Chondrocyte (in vitro differentiated cells): ENCODE measurements around the gene VIL1. TPM values are rescaled to one million over a fixed set of nuclear protein-coding genes. Genes with fewer than 3 reads are reported as not detected.

Experiments
- DNase-seq: peaks from one replicate; pipeline ENCODE4 v3.0.0; 2021; ENCODE audit warnings: mixed read lengths, low spot score
- H3K27ac Mint-ChIP-seq: one replicate; pipeline ENCODE4 v1.8.0; 2021; ENCODE audit warnings: mild to moderate bottlenecking, moderate library complexity, mixed read lengths; ENCODE audit not compliant: unreplicated experiment
- H3K27me3 Mint-ChIP-seq: 2 replicates; pipeline ENCODE4 v1.8.0; 2021; ENCODE audit warnings: low read depth, mixed read lengths
- H3K36me3 Mint-ChIP-seq: 2 replicates; pipeline ENCODE4 v1.8.0; 2021; ENCODE audit warnings: low read depth, mixed read lengths
- H3K4me1 Mint-ChIP-seq: 2 replicates; pipeline ENCODE4 v1.8.0; 2021; ENCODE audit warnings: low read depth, mild to moderate bottlenecking, mixed read lengths
- H3K4me3 Mint-ChIP-seq: one replicate; pipeline ENCODE4 v1.8.0; 2021; ENCODE audit warnings: mild to moderate bottlenecking, moderate library complexity, mixed read lengths; ENCODE audit not compliant: unreplicated experiment
- H3K9me3 Mint-ChIP-seq: 2 replicates; pipeline ENCODE4 v1.8.0; 2021; ENCODE audit warnings: low read depth, mixed read lengths
- CTCF ChIP-seq: fragments of 200-600 bp; sonication (generic); IDR thresholded peaks from 2 replicates; pipeline ENCODE4 v1.5.0; 2021; ENCODE audit warnings: antibody characterized with exemption, mild to moderate bottlenecking, moderate library complexity
- total RNA-seq: library from RNA; stranded (reverse); gene quantifications from 3 replicates; pipeline ENCODE4 v1.2.1, GENCODE V29; 2021

Gene VIL1
- total RNA-seq, 1 donor from 2014 or later = not detected

DNA sequence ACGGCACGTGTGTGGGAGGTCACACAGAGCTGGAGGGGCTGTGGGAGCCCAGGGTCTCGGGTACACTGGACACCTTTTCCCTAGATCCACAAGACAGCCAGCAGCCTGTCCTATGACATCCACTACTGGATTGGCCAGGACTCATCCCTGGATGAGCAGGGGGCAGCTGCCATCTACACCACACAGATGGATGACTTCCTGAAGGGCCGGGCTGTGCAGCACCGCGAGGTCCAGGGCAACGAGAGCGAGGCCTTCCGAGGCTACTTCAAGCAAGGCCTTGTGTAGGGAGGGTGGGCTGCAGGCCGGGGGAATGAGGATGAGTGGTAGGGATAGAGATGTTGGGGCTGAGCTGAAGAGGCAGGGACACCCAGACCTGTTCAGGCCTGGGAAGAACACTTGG is 6.6 kb downstream of the VIL1 start:
- Mint-ChIP-seq H3K4me1 (no peaks in the 10 kb centered on the region), H3K9me3 (no peaks in the 10 kb centered on the region), H3K4me3 (no peak overlapping the region), H3K27me3 (no peaks in the 10 kb centered on the region), H3K27ac (no peak overlapping the region), H3K36me3 (no peaks in the 10 kb centered on the region)
- TF ChIP-seq CTCF = no peak
- no peak for DNase-seq

GRCh38 chr2:218427741-218428140 is 8.8 kb downstream of the VIL1 start:
- H3K27ac Mint-ChIP-seq = no peak overlapping the region
- no peaks in the 10 kb centered on the region for H3K4me1 Mint-ChIP-seq
- no peak for TF ChIP-seq CTCF
- H3K36me3 Mint-ChIP-seq = no peaks in the 10 kb centered on the region
- no peaks in the 10 kb centered on the region for H3K9me3 Mint-ChIP-seq
- H3K4me3 Mint-ChIP-seq = no peak overlapping the region
- DNase-seq = peak; percentile 81
- peaks cover 4% of the 10 kb centered on the region for H3K27me3 Mint-ChIP-seq

GRCh38 chr2:218428846-218429558 is 10.1 kb downstream of the VIL1 start:
- H3K4me1 Mint-ChIP-seq = no peaks in the 10 kb centered on the region
- peaks cover 4% of the 10 kb centered on the region for H3K27me3 Mint-ChIP-seq
- no peaks in the 10 kb centered on the region for H3K36me3 Mint-ChIP-seq
- peak; percentile 80 for DNase-seq
- no peak overlapping the region for H3K4me3 Mint-ChIP-seq
- no peak overlapping the region for H3K27ac Mint-ChIP-seq
- no peaks in the 10 kb centered on the region for H3K9me3 Mint-ChIP-seq
- TF ChIP-seq CTCF = no peak

GRCh38 chr2:218429911-218430692 is 11.2 kb downstream of the VIL1 start:
- H3K36me3 Mint-ChIP-seq = no peaks in the 10 kb centered on the region
- no peak for TF ChIP-seq CTCF
- H3K27me3 Mint-ChIP-seq = peaks cover 6% of the 10 kb centered on the region

DNA sequence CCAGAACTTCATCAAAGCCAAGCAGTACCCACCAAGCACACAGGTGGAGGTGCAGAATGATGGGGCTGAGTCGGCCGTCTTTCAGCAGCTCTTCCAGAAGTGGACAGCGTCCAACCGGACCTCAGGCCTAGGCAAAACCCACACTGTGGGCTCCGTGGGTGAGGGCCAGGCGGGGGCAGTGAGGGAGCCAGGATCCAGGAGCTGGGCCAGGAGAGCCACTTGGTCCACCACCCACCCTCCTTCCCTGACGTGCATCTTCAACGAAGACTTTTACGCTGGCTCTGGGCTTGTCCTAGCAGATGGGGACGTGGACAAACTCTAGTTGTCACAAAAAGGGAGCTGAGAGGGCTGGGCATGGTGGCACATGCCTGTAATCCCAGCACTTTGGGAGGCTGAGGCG is 11.8 kb downstream of the VIL1 start:
- Mint-ChIP-seq H3K36me3 (no peaks in the 10 kb centered on the region), H3K9me3 (no peaks in the 10 kb centered on the region), H3K4me3 (no peak overlapping the region), H3K27ac (no peak overlapping the region), H3K27me3 (peaks cover 6% of the 10 kb centered on the region), H3K4me1 (no peaks in the 10 kb centered on the region)
- DNase-seq = peak; percentile 81
- no peak for TF ChIP-seq CTCF

More at GRCh38 chr2:218429911-218430692, 11.2 kb downstream of the VIL1 start:
- no peak overlapping the region for H3K27ac Mint-ChIP-seq
- H3K9me3 Mint-ChIP-seq = no peaks in the 10 kb centered on the region
- H3K4me1 Mint-ChIP-seq = no peaks in the 10 kb centered on the region
- no peak overlapping the region for H3K4me3 Mint-ChIP-seq
- peak; percentile 52 for DNase-seq
